MV-4-11 (cell line): ENCODE measurements around the gene OR8A1.

ENCODE experiments used
- DNase-seq: peaks from one replicate; lab custom pipeline; 2025; lab: John Stamatoyannopoulos, UW

The OR8A1 gene

DNA sequence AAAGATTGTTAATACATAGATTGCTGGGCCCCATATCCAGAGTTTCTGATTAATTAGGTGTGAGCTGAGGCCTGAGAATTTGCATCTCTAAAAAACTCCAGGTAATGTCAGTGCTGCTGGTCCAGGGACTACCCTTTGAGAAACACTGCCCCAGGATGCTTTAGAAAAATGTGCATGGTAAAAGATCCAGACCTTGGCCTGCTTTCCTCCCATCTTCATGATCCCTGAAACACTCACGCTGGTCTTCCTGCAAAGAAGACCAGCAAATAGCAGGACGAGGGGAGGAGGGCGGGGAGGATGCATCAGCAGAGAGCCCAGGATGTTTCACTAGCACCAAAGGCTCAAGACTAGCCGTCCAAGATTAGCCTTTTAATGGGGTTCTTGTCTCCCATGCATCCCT lies at the start of gene OR8A1:
OR8A1 (plus strand) TSS at position 301 of the 400 bp plus-strand sequence. CDS start 123 bp downstream, outside the sequence.
- no peak for DNase-seq

DNA sequence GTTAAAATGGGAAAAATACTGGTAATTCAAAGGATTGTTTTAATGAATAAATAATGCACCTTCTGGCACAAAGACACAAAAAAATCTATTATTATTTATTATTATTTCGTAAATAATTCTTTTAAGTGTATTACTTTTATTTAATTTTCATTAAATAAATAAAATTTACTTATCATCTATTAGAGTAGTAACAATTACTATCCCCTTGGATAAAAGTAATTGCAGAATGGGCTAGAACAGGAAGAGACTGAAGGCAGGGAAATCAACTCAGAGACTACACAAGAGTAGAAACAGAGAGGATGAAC lies 49.3 kb upstream of the OR8A1 start:
- no peak for DNase-seq

DNA sequence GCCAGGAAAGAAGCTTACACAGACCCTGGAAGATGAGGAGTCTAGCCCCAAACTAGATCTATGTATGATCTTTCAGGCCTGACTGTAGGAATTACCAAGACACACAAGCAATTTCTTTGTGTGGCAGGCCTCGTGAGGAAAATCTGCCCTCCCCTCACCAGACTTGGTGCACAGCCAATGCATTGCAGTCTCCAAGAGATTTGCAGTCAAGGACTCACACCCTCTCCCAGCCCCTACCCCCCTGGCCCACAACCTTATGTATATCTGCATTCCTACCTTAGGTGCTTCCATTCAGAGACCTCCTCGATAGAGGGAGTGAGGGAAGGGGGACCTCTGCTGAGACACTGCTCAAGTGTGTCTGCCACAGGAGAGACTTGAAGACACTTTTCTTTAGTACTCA lies 36.2 kb upstream of the OR8A1 start:
- DNase-seq, result no peak

DNA sequence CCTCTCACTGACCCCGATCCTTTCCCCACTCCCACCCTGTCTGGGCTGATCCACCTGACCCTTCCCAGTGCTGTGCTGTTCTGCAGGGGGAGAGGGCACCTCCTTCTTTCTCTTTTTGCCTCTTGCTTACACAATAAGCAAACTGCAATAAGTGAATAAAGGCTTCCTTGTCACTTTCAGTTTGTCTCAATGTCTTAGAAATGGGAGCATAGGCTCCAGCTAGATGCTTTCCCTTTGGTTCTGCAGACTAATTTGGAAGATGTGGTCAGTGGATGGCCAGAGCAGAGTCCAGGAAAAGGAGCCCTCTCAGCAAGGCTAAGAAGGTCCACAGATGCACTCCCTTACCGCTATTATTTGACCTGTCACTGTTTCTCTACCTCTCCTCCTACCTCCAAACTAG lies 35.7 kb upstream of the OR8A1 start:
- no peak for DNase-seq

DNA sequence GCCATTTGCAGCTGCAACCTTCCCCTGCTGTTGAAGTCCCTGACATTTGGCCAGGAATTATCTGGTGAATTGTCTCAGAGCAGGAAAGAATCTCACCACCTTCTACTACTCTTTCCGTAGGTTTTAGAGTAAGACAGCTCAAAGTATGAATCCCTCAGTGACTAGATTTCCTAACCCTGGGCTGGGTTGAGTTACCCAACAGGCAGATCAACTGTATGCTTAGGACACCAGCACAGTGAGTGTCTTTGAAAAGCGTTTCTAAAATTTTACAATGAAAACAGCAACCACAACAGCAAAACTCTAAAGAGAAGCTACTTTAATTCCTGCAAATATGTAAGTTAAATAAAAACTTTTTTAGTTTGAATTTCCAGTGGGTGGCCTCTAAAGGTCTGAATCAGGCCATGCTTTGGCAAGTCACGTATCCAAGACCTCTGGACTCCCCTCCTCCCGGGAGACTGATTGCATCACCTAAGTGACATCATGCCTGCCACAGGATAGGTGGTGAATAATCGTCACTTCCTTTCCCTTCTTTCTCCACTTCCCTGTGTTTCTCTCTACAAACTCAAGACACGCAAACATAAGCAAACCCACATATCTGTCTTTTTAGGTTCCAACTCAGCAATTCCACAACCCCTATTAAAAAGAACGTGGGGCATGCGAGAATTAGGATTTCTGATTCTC lies 34.1 kb upstream of the OR8A1 start:
- peak; percentile 71 for DNase-seq

DNA sequence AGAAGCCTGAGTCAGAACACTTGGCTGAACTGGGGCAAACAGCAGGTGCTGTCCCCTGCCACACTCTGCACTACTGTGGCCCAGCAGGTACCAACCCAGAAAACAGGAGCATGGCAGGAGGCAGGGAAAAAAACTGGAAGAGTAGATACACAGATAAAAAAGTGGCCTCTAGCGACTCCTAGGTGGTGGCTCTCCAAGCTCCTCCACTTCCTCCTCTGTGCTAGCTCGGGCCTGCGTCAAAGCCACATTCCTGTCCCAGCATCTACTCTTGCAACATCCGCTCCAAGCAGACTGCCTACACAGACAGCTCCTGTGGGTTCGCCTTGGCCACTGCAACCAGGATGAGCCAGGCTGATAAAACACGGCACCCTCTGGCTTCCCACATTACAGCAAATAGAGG lies 33.3 kb upstream of the OR8A1 start:
- peak; percentile 95 for DNase-seq

DNA sequence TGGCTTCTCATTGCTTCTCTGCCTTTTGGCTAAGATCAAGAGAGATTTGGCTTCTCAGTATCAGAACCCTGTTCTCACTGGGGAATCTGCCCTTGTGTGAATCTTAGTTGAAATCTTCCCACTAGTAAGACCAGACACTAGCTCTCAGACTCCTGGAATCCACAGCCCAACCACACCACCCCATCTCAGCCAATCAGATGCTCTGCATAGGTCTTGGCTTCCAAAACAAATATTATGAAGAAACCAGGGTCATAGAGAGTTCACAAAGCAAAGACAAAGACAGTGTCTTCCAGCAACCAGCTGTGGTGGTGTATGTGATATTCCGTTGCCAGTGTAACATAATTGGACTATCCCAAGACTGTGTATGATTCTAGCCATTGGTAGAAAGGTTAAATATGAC lies 31.8 kb upstream of the OR8A1 start:
- peak; percentile 51 for DNase-seq

DNA sequence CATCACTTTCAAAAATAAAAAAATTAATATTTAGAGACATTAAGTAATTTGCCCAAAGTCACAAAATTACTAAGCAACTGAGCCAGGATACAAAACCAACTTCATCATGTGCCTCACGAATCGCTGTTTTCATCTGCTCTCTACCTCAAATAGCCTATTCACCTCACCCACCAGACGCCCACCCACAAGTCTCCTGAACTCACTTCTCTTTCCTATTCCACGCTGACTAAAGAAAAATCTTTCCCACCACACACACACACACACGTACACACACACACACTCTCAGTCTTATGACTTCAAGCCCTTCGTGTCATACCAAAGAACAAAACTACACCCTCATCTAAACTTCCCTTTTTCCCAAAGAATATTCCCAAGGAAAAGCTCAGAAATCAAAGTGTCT lies 28.6 kb upstream of the OR8A1 start:
- no peak for DNase-seq

DNA sequence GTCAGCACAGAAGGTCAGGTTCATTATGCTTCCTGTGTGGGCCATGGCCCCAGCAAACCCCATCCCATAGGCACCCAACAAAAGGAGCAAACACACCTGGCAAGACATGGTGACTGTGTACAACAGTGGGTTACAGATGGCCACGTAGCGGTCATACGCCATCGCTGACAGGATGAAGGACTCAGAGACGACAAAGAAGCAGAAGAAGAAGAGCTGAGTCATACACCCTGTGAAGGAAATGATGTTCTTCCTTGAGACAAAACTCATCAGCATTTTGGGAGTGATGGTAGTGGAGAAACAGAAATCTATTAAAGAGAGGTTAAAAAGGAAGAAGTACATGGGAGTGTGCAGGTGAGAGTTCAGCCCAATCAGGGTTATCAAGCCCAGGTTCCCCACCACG lies 26.7 kb upstream of the OR8A1 start:
- DNase-seq, result peak; percentile 26

DNA sequence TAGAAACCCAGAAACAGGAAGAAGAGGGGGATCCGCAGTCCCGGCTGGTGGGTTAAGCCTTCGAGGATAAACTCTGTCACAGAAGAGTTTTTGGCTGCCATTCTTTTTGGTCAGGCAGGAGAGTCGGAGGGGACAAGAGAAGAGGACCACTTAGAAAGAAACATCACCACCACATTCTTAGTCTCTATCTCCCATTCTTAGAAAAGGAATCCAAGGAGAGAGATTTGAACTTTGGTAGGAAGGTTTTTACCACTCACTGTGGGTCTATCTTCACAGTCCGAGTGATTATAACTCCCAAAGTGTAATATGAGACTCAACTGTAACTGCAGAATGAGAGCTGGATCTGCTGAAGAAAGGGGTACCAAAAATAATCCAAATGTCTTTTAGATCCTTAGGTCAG lies 26.2 kb upstream of the OR8A1 start, which contains the start of gene OR8B12:
OR8B12 (minus strand) TSS at position 101 of the 400 bp plus-strand sequence; CDS start at position 101, 0 bp downstream.
- no peak for DNase-seq

DNA sequence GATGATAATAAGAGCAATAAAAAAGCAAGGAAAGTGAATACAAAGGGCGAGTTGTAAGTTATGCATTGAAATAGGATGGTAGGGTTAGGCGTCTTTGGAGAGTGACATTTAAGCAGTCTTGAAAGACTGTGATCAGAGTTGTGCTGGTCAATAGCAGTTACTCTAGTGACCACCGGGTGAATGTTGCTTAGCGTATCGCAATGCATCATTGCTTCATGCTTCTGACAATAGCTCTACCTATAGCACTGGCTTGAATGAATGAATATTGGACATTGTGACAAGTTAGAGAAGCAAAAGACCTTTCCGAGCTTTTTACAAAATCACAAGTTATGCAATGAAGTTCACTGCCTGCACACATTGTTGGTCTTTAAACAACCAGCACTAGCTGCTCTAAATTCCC lies 18.6 kb upstream of the OR8A1 start:
- no peak for DNase-seq

DNA sequence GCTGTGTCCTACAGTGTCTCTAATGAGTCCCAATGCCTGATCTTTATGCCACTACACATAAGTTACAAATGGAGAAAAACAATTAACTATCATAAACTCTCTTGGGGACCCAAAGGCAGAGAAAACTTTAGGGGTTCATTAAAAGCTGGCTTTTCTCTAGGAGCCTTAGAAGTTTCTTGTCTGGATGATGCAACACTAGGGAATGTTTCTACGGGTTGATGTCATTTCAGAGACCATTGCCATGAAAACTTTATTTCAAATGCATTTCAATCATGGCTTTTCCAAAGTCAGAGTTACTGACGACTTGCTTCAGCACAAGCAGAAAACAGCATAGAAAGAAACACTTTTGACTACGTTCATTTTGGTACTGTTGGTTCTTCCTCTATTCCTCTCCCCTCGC lies 17.8 kb upstream of the OR8A1 start:
- DNase-seq, result no peak

DNA sequence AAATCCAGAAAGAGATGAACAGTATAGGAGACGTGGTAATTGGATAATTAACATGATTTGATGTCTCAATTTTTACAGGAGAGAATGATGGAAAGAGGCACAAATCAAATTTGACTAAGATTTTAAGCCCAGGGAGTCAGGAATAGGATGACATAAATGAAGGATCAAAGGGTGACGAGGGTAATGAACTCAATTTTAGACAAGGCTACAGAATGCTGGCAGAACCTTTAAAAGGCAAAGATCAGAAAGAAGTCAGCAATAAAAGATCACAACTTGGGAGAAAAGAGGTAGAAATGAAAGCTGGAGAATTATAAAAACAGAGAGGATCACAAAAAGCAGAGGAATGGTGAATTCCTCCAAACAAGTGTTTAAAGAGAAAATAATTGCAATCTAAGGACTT lies 13.0 kb upstream of the OR8A1 start:
- no peak for DNase-seq

DNA sequence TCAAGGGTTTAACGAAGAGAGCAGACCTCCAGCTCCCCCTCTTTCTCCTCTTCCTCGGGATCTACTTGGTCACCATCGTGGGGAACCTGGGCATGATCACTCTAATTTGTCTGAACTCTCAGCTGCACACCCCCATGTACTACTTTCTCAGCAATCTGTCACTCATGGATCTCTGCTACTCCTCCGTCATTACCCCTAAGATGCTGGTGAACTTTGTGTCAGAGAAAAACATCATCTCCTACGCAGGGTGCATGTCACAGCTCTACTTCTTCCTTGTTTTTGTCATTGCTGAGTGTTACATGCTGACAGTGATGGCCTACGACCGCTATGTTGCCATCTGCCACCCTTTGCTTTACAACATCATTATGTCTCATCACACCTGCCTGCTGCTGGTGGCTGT lies 363 bp downstream of the OR8A1 start:
- no peak for DNase-seq

DNA sequence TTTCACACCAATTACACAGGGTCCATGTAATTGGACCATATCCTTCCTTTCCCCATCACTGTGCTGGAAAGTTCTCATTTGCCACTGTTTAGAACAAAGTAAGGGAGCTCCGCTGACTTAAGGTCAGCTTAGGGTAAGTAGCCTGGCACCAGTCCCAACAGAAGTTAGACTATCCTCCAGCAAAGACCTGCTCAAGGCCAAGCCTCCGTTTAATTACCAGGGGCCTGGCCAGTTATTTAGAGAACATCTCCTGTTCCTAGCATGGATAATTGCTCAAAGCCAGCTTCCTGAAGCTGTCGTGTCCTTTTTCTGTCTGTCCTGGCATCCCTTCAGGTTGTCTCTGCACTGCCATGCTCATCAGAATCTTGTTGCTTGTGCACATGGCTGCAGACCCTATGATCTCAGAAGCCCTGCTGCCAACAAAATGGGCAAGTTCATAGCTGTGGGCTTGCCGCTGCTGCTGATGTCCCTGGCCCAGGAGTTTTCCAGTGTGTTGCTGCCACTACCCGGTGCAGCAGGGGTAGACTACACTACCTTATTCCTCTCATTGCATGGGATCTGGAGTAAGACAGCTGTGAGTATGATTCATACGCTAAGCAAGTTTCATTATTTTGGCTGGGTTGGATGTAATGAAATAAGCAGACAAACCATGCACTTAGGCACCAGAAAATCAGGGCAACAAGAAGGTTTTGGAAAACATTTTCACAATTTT lies 8.1 kb downstream of the OR8A1 start:
- DNase-seq, result no peak

DNA sequence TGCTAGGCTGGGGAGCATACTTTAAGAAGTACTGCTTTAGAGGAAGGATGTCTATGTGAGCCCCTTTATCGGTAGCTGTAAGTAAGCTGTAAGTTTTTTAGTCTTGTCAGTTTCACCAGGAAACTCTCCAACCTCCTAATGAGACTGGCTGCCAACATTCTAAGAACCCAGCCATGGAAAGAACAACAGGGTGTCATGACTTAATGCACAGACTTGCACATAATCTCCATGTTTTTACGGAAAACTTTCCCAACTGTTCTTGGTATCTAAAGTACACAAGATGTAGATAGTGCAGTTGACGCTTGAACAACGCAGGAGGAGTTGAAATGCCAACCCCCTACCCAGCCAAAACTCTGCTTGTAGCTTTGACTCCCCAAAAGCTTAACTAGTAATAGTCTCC lies 9.0 kb downstream of the OR8A1 start:
- no peak for DNase-seq

DNA sequence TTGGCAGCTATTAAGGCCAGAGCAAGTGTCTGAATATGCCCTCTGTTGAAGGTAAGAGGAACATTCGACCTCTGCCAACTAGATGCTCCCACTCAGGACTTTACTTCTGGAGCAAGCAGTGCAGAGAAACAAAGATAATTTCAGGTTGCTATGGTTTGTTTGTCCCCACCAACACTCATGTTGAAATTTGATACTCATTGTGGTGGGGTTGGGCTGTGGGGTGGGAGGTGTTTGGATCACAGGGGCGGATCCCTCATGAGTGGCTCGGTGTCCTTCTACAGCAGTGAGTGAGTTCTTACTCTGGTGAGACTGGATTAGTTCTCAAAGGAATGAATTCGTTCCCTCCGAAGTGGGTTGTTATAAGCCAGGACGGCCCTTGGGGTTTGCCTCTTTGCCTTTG lies 12.0 kb downstream of the OR8A1 start:
- no peak for DNase-seq

DNA sequence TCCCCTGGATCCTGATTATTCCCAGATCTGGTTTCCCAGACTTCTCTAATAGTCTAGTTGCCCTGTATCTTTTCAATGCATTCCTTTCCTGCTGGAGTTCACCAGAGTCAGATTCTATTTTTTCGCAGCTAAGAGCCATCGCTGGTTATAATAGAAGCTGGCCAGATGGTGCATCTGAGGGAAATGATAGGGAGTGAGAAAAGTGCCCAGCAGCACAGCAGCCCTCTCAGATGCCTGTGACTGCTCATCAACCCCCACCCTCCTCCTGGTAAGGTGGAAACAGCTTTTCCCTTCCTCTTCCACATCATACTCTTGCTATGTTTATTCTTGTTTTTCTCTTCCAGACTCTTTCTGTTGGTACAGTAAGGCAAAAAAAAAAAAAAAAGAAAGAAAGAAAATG lies 12.8 kb downstream of the OR8A1 start:
- no peak for DNase-seq

DNA sequence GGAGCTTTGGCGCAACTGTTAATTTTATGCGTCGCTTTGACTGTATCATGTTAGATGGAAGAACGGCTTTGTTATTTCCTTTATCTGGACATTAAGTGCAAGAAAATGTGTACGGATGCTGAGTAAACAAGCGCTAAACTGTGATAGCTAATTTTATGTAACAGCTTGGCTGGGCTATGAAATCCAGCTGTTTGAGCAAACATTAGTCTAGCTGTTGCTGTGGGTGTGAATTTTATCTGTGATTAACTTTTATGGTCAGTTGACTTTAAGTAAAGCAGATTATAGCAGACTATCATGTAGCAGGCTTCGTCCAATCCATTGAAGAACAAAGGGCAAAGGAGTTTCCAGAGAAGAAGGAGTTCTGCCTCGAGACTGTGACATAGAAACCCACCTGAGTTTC lies 14.0 kb downstream of the OR8A1 start:
- DNase-seq, result no peak

DNA sequence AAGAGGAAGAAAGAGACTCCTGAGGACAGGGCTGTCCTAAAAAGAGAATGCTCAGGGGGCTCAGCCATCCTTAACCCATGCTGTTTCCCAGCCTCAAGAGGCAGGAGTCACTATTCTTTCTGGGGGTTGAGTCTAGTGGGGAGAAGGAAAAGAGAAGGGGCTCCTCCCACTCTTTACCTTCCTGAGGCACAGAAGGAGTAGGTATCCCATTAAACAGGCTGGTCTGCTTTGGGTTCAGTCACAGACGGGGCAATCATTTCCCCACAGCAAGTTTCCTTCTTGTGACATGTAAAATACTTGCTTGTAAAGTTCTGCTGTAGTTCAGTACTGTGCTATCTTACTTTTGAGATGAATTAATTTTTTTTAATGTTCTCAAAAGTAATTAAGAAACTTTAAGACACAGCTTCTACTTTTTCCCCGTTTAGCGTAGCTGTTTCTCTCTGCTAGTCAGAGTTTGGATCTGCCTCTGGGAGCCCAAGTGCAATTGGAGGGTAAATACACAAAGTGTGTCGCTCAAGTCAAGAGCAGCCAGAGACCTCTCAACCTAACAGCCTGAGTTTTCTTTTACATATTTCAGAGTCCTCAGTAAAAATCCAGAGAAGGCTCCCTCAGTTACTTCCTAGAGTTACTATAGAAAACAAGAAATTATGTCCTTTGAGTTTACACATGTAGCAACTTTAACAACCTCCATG lies 15.0 kb downstream of the OR8A1 start:
- no peak for DNase-seq

DNA sequence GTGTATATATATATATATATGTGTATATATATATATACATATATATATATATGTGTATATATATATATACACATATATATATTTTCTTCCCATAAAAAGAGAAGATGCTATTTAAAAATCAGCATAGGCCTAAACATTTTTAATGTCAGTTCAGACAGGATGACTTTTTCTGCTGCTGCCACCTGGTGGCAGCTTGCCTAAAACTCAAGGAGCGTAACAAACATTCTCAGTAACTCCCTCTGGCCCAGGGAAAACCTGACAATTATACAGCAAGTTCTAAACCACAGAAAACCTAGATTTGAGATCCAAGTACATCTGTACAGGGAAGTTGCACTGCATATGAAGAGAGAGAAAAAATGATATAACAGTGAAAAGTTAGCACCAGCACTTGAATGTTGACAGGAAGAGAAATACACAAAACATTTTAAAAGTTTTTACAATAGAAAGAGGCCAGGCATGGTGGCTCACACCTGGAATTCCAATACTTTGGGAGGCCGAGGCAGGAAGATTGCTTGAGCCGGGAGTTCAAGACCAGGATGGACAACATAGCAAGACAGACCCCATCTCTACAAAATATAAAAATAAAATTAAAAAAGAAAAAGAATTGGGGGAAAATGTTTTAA lies 16.6 kb downstream of the OR8A1 start:
- DNase-seq, result peak; percentile 33

DNA sequence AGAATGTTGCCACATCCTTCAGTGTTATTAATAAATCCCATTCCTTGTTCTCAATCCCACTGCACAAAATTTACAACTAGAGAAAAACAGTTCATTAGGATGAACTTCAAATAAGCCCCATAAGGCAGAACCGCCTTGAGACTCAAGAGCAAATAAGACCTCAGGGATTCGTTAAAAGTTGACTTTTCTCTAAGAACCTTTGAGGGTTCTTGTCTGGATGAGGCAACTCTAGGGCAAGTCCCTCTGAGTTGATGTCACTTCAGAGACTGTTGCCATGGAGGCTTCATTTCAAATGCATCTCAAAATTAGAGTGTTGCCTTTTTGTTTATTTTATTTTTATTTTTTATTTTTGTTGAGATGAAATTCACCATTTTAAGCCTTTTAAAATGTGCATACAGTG lies 21.6 kb downstream of the OR8A1 start:
- DNase-seq, result no peak

DNA sequence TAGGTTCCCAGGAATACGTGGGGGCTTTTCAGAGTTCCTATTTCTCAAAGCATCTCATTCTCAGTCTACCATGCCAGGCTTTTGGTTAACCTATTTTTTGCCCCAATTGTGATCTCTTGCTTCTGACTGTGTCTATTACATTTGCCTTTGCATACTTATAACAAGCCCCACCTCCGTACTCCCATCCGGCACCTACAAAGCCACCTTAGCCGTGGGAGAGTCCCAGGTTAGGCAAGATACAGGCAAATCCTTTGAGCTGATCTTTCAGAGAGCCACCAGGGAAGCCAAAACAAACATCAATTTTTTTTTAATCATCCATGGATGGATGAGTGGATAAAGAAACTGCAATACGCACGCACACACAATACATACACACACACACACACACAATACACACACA lies 22.8 kb downstream of the OR8A1 start:
- DNase-seq, result no peak
